NCI-H345 treated with DMSO at 0.1 percent for 48 hours (cell line): ENCODE measurements around the gene RCN1.
"Not testable (repeated sequence)": the region's sequence is repeated elsewhere in the genome, so short reads cannot be mapped to it uniquely, and the experiment has no call there.

ENCODE experiments used
- DNase-seq: peaks from one replicate; lab custom pipeline; 2025; ENCODE audit not compliant: unreplicated experiment; lab: John Stamatoyannopoulos, UW

Gene RCN1

GRCh38 chr11:32090545-32091370 lies at the start of gene RCN1:
RCN1 (plus strand) TSS chr11:32091074; CDS start chr11:32091197, 123 bp downstream.
- no peak for DNase-seq

GRCh38 chr11:32043737-32044136 lies 47.1 kb upstream of the RCN1 start:
- no peak for DNase-seq

- no peak for DNase-seq
Observed at GRCh38 chr11:32044158-32044863, 46.6 kb upstream of the RCN1 start.

- DNase-seq, result no peak
Observed at GRCh38 chr11:32045456-32045855, 45.4 kb upstream of the RCN1 start.

GRCh38 chr11:32050264-32050663 lies 40.6 kb upstream of the RCN1 start:
- DNase-seq, result no peak

- DNase-seq, result no peak
Observed at GRCh38 chr11:32052215-32052614, 38.7 kb upstream of the RCN1 start.

GRCh38 chr11:32053151-32053888 lies 37.6 kb upstream of the RCN1 start:
- no peak for DNase-seq

GRCh38 chr11:32055861-32056260 lies 35.0 kb upstream of the RCN1 start:
- DNase-seq, result no peak

GRCh38 chr11:32056438-32056837 lies 34.4 kb upstream of the RCN1 start:
- no peak for DNase-seq

- DNase-seq, result no peak
Observed at GRCh38 chr11:32059686-32060462, 31.0 kb upstream of the RCN1 start.

- no peak for DNase-seq
Observed at GRCh38 chr11:32062540-32062939, 28.3 kb upstream of the RCN1 start.

- not testable (repeated sequence) for DNase-seq
Observed at GRCh38 chr11:32063031-32063430, 27.8 kb upstream of the RCN1 start.

GRCh38 chr11:32065865-32066629 lies 24.8 kb upstream of the RCN1 start:
- DNase-seq, result no peak

- DNase-seq, result no peak
Observed at GRCh38 chr11:32068134-32068870, 22.6 kb upstream of the RCN1 start.

GRCh38 chr11:32069361-32070058 lies 21.4 kb upstream of the RCN1 start:
- no peak for DNase-seq

GRCh38 chr11:32070692-32071091 lies 20.2 kb upstream of the RCN1 start:
- no peak for DNase-seq

- no peak for DNase-seq
Observed at GRCh38 chr11:32071811-32072210, 19.1 kb upstream of the RCN1 start.

GRCh38 chr11:32072872-32073643 lies 17.8 kb upstream of the RCN1 start:
- DNase-seq, result no peak
